Measurements from ENCODE around the gene RUSC1. TPM values are rescaled to one million over a fixed set of nuclear protein-coding genes. Genes with fewer than 3 reads are reported as not detected.
A peak's percentile ranks its signal among the peaks of the same experiment; 100 is the strongest.

RUSC1 gene
- total RNA-seq, 1 donor from 2014 or later: 67.1 TPM

- peaks cover 16% of the 10 kb centered on the region for H3K27me3 Mint-ChIP-seq (ENCODE audit: unreplicated experiment)
- no peaks in the 10 kb centered on the region for H3K9me3 Mint-ChIP-seq (ENCODE audit: unreplicated experiment)
- peak overlapping the region; percentile 86 for H3K4me3 Mint-ChIP-seq (ENCODE audit: unreplicated experiment)
- H3K4me1 Mint-ChIP-seq (ENCODE audit: unreplicated experiment): peaks cover 25% of the 10 kb centered on the region
- H3K27ac Mint-ChIP-seq (ENCODE audit: unreplicated experiment): peak overlapping the region; percentile 77
- peak; percentile 71 for DNase-seq (ENCODE audit: low spot score)
- peaks cover 13% of the 10 kb centered on the region for H3K36me3 Mint-ChIP-seq (ENCODE audit: low read depth, unreplicated experiment)
- peak; percentile 19 for TF ChIP-seq CTCF (IDR thresholded peaks at IDR 0.05; ENCODE audit: unreplicated experiment)
Measured at GRCh38 chr1:155277902-155278688, 42.6 kb upstream of the RUSC1 start.

- peak overlapping the region; percentile 77 for H3K27ac Mint-ChIP-seq (ENCODE audit: unreplicated experiment)
Measured at GRCh38 chr1:155278689-155279160, 42.0 kb upstream of the RUSC1 start.

GRCh38 chr1:155279268-155279667 lies 41.4 kb upstream of the RUSC1 start:
- H3K36me3 Mint-ChIP-seq (ENCODE audit: low read depth, unreplicated experiment): peaks cover 18% of the 10 kb centered on the region
- no peak overlapping the region for H3K27ac Mint-ChIP-seq (ENCODE audit: unreplicated experiment)
- H3K4me3 Mint-ChIP-seq (ENCODE audit: unreplicated experiment): peak overlapping the region; percentile 23
- TF ChIP-seq CTCF (IDR thresholded peaks at IDR 0.05; ENCODE audit: unreplicated experiment): no peak
- DNase-seq (ENCODE audit: low spot score): no peak
- no peaks in the 10 kb centered on the region for H3K9me3 Mint-ChIP-seq (ENCODE audit: unreplicated experiment)
- H3K27me3 Mint-ChIP-seq (ENCODE audit: unreplicated experiment): peaks cover 16% of the 10 kb centered on the region
- peaks cover 21% of the 10 kb centered on the region for H3K4me1 Mint-ChIP-seq (ENCODE audit: unreplicated experiment)

More at GRCh38 chr1:155278689-155279160, 42.0 kb upstream of the RUSC1 start:
- peak overlapping the region; percentile 86 for H3K4me3 Mint-ChIP-seq (ENCODE audit: unreplicated experiment)
- peaks cover 23% of the 10 kb centered on the region for H3K4me1 Mint-ChIP-seq (ENCODE audit: unreplicated experiment)
- no peaks in the 10 kb centered on the region for H3K9me3 Mint-ChIP-seq (ENCODE audit: unreplicated experiment)
- no peak for TF ChIP-seq CTCF (IDR thresholded peaks at IDR 0.05; ENCODE audit: unreplicated experiment)
- peaks cover 16% of the 10 kb centered on the region for H3K27me3 Mint-ChIP-seq (ENCODE audit: unreplicated experiment)
- no peak for DNase-seq (ENCODE audit: low spot score)
- peaks cover 16% of the 10 kb centered on the region for H3K36me3 Mint-ChIP-seq (ENCODE audit: low read depth, unreplicated experiment)

GRCh38 chr1:155282488-155283091 lies 38.1 kb upstream of the RUSC1 start:
- peak overlapping the region; percentile 57 for H3K4me3 Mint-ChIP-seq (ENCODE audit: unreplicated experiment)
- H3K4me1 Mint-ChIP-seq (ENCODE audit: unreplicated experiment): peaks cover 14% of the 10 kb centered on the region
- no peak for TF ChIP-seq CTCF (IDR thresholded peaks at IDR 0.05; ENCODE audit: unreplicated experiment)
- H3K36me3 Mint-ChIP-seq (ENCODE audit: low read depth, unreplicated experiment): peaks cover 14% of the 10 kb centered on the region
- H3K9me3 Mint-ChIP-seq (ENCODE audit: unreplicated experiment): no peaks in the 10 kb centered on the region
- no peak for DNase-seq (ENCODE audit: low spot score)
- H3K27me3 Mint-ChIP-seq (ENCODE audit: unreplicated experiment): peaks cover 16% of the 10 kb centered on the region
- H3K27ac Mint-ChIP-seq (ENCODE audit: unreplicated experiment): no peak overlapping the region

GRCh38 chr1:155284476-155284875 lies 36.2 kb upstream of the RUSC1 start:
- no peak for DNase-seq (ENCODE audit: low spot score)
- Mint-ChIP-seq H3K4me1 (ENCODE audit: unreplicated experiment) (peaks cover 2% of the 10 kb centered on the region), H3K9me3 (ENCODE audit: unreplicated experiment) (no peaks in the 10 kb centered on the region), H3K36me3 (ENCODE audit: low read depth, unreplicated experiment) (peaks cover 18% of the 10 kb centered on the region), H3K27me3 (ENCODE audit: unreplicated experiment) (peaks cover 11% of the 10 kb centered on the region), H3K4me3 (ENCODE audit: unreplicated experiment) (no peak overlapping the region), H3K27ac (ENCODE audit: unreplicated experiment) (no peak overlapping the region)
- TF ChIP-seq CTCF (IDR thresholded peaks at IDR 0.05; ENCODE audit: unreplicated experiment): no peak
